ENCODE measurements around the gene MND1.
"Not testable (repeated sequence)": the region's sequence is repeated elsewhere in the genome, so short reads cannot be mapped to it uniquely, and the experiment has no call there.

The MND1 gene

GRCh38 chr4:153407906-153408305 lies 63.4 kb downstream of the MND1 start:
- DNase-seq = no peak

GRCh38 chr4:153408932-153409331 lies 64.4 kb downstream of the MND1 start:
- no peak for DNase-seq

- no peak for DNase-seq
These were observed 64.9 kb downstream of the MND1 start for GRCh38 chr4:153409412-153409811.

- no peak for DNase-seq
These were observed 65.5 kb downstream of the MND1 start for GRCh38 chr4:153409924-153410501.

GRCh38 chr4:153413842-153414241 lies 69.4 kb downstream of the MND1 start:
- no peak for DNase-seq

- DNase-seq = not testable (repeated sequence)
These were observed 72.0 kb downstream of the MND1 start for GRCh38 chr4:153416456-153416855.

GRCh38 chr4:153418121-153418520 lies 73.6 kb downstream of the MND1 start:
- no peak for DNase-seq

- no peak for DNase-seq
These were observed 74.1 kb downstream of the MND1 start for GRCh38 chr4:153418558-153418957.

GRCh38 chr4:153419029-153419428 lies 74.5 kb downstream of the MND1 start:
- DNase-seq = no peak

- DNase-seq = no peak
These were observed 75.3 kb downstream of the MND1 start for GRCh38 chr4:153419673-153420278.

- DNase-seq = no peak
These were observed 75.9 kb downstream of the MND1 start for GRCh38 chr4:153420361-153420760.

- DNase-seq = no peak
These were observed 77.5 kb downstream of the MND1 start for GRCh38 chr4:153421941-153422340.

GRCh38 chr4:153426207-153426885 lies 81.9 kb downstream of the MND1 start:
- peak; percentile 64 for DNase-seq

- DNase-seq = no peak
These were observed 83.0 kb downstream of the MND1 start for GRCh38 chr4:153427363-153428071.

GRCh38 chr4:153428941-153429475 lies 84.5 kb downstream of the MND1 start:
- peak; percentile 13 for DNase-seq

- peak; percentile 73 for DNase-seq
These were observed 88.7 kb downstream of the MND1 start for GRCh38 chr4:153432965-153433753.

GRCh38 chr4:153433754-153434105 lies 89.2 kb downstream of the MND1 start:
- no peak for DNase-seq

GRCh38 chr4:153434190-153434589 lies 89.7 kb downstream of the MND1 start:
- DNase-seq = no peak

- DNase-seq = peak; percentile 38
These were observed 94.6 kb downstream of the MND1 start for GRCh38 chr4:153438916-153439756.

GRCh38 chr4:153439831-153440230 lies 95.3 kb downstream of the MND1 start:
- no peak for DNase-seq

- no peak for DNase-seq
These were observed 96.0 kb downstream of the MND1 start for GRCh38 chr4:153440475-153440874.

All from central memory CD4-positive, alpha-beta T cell (primary cell).